Erythroblast (primary cell): ENCODE results near the gene MPPED1.

Experiments used
- DNase-seq, 2 experiments: peaks; one replicate each; lab custom pipeline; 2025; lab: John Stamatoyannopoulos, UW
- GATA1 ChIP-seq: IDR thresholded peaks from 2 replicates; pipeline ENCODE4 v1.6.1; 2011; ENCODE audit warnings: low read depth, mild to moderate bottlenecking, control low read depth, low read length, moderate library complexity
- POLR2A ChIP-seq: IDR thresholded peaks from 2 replicates; pipeline ENCODE4 v1.6.1; 2011; ENCODE audit warnings: mild to moderate bottlenecking, low read length

MPPED1 gene

GRCh38 chr22:43425976-43426785 lies 14.4 kb downstream of the MPPED1 start:
- TF ChIP-seq POLR2A = no peak
- TF ChIP-seq GATA1 = no peak
- DNase-seq = no peak

GRCh38 chr22:43426816-43427215 lies 15.0 kb downstream of the MPPED1 start:
- TF ChIP-seq POLR2A = no peak
- no peak for TF ChIP-seq GATA1
- no peak for DNase-seq

- no peak for DNase-seq
- TF ChIP-seq GATA1 (no peak), POLR2A (no peak)
These were observed 15.6 kb downstream of the MPPED1 start for GRCh38 chr22:43427296-43428004.

GRCh38 chr22:43428005-43428485 lies 16.2 kb downstream of the MPPED1 start:
- DNase-seq = no peak
- TF ChIP-seq GATA1 = no peak
- TF ChIP-seq POLR2A = no peak

- DNase-seq = no peak
- TF ChIP-seq POLR2A (no peak), GATA1 (no peak)
These were observed 16.7 kb downstream of the MPPED1 start for GRCh38 chr22:43428521-43428920.

- TF ChIP-seq POLR2A (no peak), GATA1 (no peak)
- no peak for DNase-seq
These were observed 17.6 kb downstream of the MPPED1 start for GRCh38 chr22:43429426-43429825.

GRCh38 chr22:43431808-43432554 lies 20.2 kb downstream of the MPPED1 start:
- DNase-seq = no peak
- no peak for TF ChIP-seq POLR2A
- TF ChIP-seq GATA1 = no peak

GRCh38 chr22:43432883-43433415 lies 21.1 kb downstream of the MPPED1 start:
- no peak for TF ChIP-seq POLR2A
- TF ChIP-seq GATA1 = no peak
- no peak for DNase-seq

- no peak for TF ChIP-seq GATA1
- DNase-seq = no peak
These were observed 21.8 kb downstream of the MPPED1 start for GRCh38 chr22:43433451-43434274.

GRCh38 chr22:43434275-43434927 lies 22.6 kb downstream of the MPPED1 start:
- TF ChIP-seq GATA1 = no peak
- TF ChIP-seq POLR2A = no peak
- no peak for DNase-seq

- DNase-seq = no peak
- no peak for TF ChIP-seq GATA1
- no peak for TF ChIP-seq POLR2A
These were observed 23.1 kb downstream of the MPPED1 start for GRCh38 chr22:43434928-43435311.

GRCh38 chr22:43435851-43436811 lies 24.3 kb downstream of the MPPED1 start:
- no peak for DNase-seq
- TF ChIP-seq POLR2A = no peak
- TF ChIP-seq GATA1 = no peak
